Epithelial cell of proximal tubule (primary cell): Measurements from ENCODE around the gene SUCLG1. TPM values are rescaled to one million over a fixed set of nuclear protein-coding genes. Genes with fewer than 3 reads are reported as not detected.

Source experiments
- DNase-seq: peaks from one replicate; pipeline ENCODE4 v3.0.0-alpha.2; 2011; ENCODE audit warnings: low read depth
- H3K4me3 ChIP-seq: 2 replicates; pipeline ENCODE4 v1.5.1; 2011; ENCODE audit warnings: low read depth, mild to moderate bottlenecking, low read length
- CTCF ChIP-seq: conservative IDR thresholded peaks from 2 replicates; pipeline ENCODE4 v1.5.1; 2012; ENCODE audit warnings: low read depth, mild to moderate bottlenecking, low read length
- total RNA-seq: library from RNA; depleted of rRNA; stranded (reverse); fragments of >200 nt; gene quantifications from 2 replicates; pipeline ENCODE4 v1.2.3, GENCODE V29; 2015

SUCLG1 gene
- total RNA-seq, 1 donor from 2014 or later = 52.6 TPM

- H3K4me3 ChIP-seq = no peak overlapping the region
- no peak for DNase-seq
- TF ChIP-seq CTCF = no peak
These were observed 78.2 kb downstream of the SUCLG1 start for GRCh38 chr2:84380875-84381274.

- TF ChIP-seq CTCF = no peak
- no peak for DNase-seq
- no peak overlapping the region for H3K4me3 ChIP-seq
These were observed 80.1 kb downstream of the SUCLG1 start for GRCh38 chr2:84378960-84379359.

- no peak overlapping the region for H3K4me3 ChIP-seq
- no peak for DNase-seq
- TF ChIP-seq CTCF = no peak
These were observed 84.1 kb downstream of the SUCLG1 start for GRCh38 chr2:84375020-84375419.

GRCh38 chr2:84373866-84374265, 85.2 kb downstream of the SUCLG1 start:
- TF ChIP-seq CTCF = no peak
- no peak for DNase-seq
- H3K4me3 ChIP-seq = no peak overlapping the region

Other genes with a start within 250 kb of the SUCLG1 start
- 0.14 and 0.52 TPM in 2 replicates for gene DNAH6, start 57.2 kb upstream of the SUCLG1 start, total RNA-seq